Vagina (tissue), 2 donors: ENCODE results near the gene BTBD10. TPM values are rescaled to one million over a fixed set of nuclear protein-coding genes. Genes with fewer than 3 reads are reported as not detected.
"Not testable (repeated sequence)": the region's sequence is repeated elsewhere in the genome, so short reads cannot be mapped to it uniquely, and the experiment has no call there.

Experiments used
- DNase-seq, 2 donors: peaks; one replicate each; pipeline ENCODE4 v3.0.0-alpha.2; 2017; ENCODE audit errors: extremely low spot score in 2 of 2
- H3K27ac ChIP-seq: fragments of 200-600 bp; sonication (generic); one replicate; pipeline ENCODE4 v1.5.1; 2019
- H3K27me3 ChIP-seq: fragments of 200-600 bp; sonication (generic); one replicate; pipeline ENCODE4 v1.5.1; 2019
- H3K36me3 ChIP-seq, 2 donors: fragments of 200-600 bp; sonication (generic); one replicate each; pipeline ENCODE4 v1.5.1; 2017 to 2019
- H3K4me1 ChIP-seq: fragments of 200-600 bp; sonication (generic); one replicate; pipeline ENCODE4 v1.5.1; 2019
- H3K4me3 ChIP-seq, 2 donors: fragments of 200-600 bp; sonication (generic); 1 replicate in 1 of 2; 2 replicates in 1 of 2; pipeline ENCODE4 v1.5.1; 2016 to 2019
- H3K9me3 ChIP-seq: fragments of 200-600 bp; sonication (generic); one replicate; pipeline ENCODE4 v1.5.1; 2019
- CTCF ChIP-seq, 3 experiments: fragments of 450-650 bp in 2 of 3; fragments of 200-600 bp in 1 of 3; sonication (generic) in 1 of 3; IDR thresholded peaks; one replicate each; pipeline ENCODE4 v1.5.1; 2017 to 2019; ENCODE audit warnings: antibody characterized with exemption in 3 of 3, mild to moderate bottlenecking in 2 of 3, moderate library complexity in 2 of 3
- POLR2A ChIP-seq, 2 donors: fragments of 450-650 bp; IDR thresholded peaks; one replicate each; pipeline ENCODE4 v1.6.1; 2017; ENCODE audit warnings: antibody characterized with exemption in 2 of 2, mild to moderate bottlenecking in 2 of 2, moderate library complexity in 2 of 2
- POLR2AphosphoS5 ChIP-seq, 2 donors: sonication (generic); formaldehyde crosslinking; IDR thresholded peaks; one replicate each; pipeline ENCODE4 v1.9.0; 2017; ENCODE audit warnings: antibody characterized with exemption in 2 of 2, mild to moderate bottlenecking in 2 of 2, low read depth in 1 of 2; ENCODE audit not compliant: insufficient read depth in 1 of 2
- intact Hi-C: fragments of 100-400 bp; cut with DNase I; formaldehyde crosslinking; loops from one replicate; pipeline ENCODE4 v1.15.1; 2023
- total RNA-seq: library from RNA; depleted of rRNA; stranded (reverse); fragments of >200 nt; gene quantifications from one replicate; pipeline ENCODE4 v1.2.3, GENCODE V29; 2016

The BTBD10 gene
- total RNA-seq, 1 donor from 2014 or later: 29.2 TPM

- H3K4me1 ChIP-seq: peaks cover 20% of the 10 kb centered on the region
- no peaks in the 10 kb centered on the region for H3K27me3 ChIP-seq
- no peak overlapping the region for H3K4me3 ChIP-seq
- DNase-seq: no peak
- no peaks in the 10 kb centered on the region for H3K9me3 ChIP-seq
- H3K36me3 ChIP-seq: no peaks in the 10 kb centered on the region
- intact Hi-C loops: no loop called here
- TF ChIP-seq POLR2A (IDR thresholded peaks at IDR 0.05) (no peak), POLR2AphosphoS5 (IDR thresholded peaks at IDR 0.05; ENCODE audit: insufficient read depth in 1 of 2, low read depth in 1 of 2) (no peak)
- no peak overlapping the region for H3K27ac ChIP-seq
Observed at GRCh38 chr11:13445588-13445987, 17.4 kb downstream of the BTBD10 start.

- no peak for DNase-seq
- peak overlapping the region; percentile 21 to 25 for H3K4me3 ChIP-seq
- peaks cover 7% of the 10 kb centered on the region for H3K4me1 ChIP-seq
- peak overlapping the region; percentile 57 for H3K27ac ChIP-seq
- no peak for TF ChIP-seq CTCF (IDR thresholded peaks at IDR 0.05)
- peak in 1 of 2 donors; percentile 74 for TF ChIP-seq POLR2AphosphoS5 (IDR thresholded peaks at IDR 0.05; ENCODE audit: insufficient read depth in 1 of 2, low read depth in 1 of 2)
- TF ChIP-seq POLR2A (IDR thresholded peaks at IDR 0.05): no peak
- no peaks in the 10 kb centered on the region for H3K9me3 ChIP-seq
- intact Hi-C loops: no loop called here
- no peaks in the 10 kb centered on the region for H3K36me3 ChIP-seq
- no peaks in the 10 kb centered on the region for H3K27me3 ChIP-seq
Observed at GRCh38 chr11:13440100-13440855, 22.7 kb downstream of the BTBD10 start.

GRCh38 chr11:13438291-13438690, 24.7 kb downstream of the BTBD10 start:
- H3K4me3 ChIP-seq: no peak overlapping the region
- intact Hi-C loops: no loop called here
- H3K27ac ChIP-seq: no peak overlapping the region
- peaks cover 7% of the 10 kb centered on the region for H3K4me1 ChIP-seq
- H3K36me3 ChIP-seq: no peaks in the 10 kb centered on the region
- H3K27me3 ChIP-seq: no peaks in the 10 kb centered on the region
- no peaks in the 10 kb centered on the region for H3K9me3 ChIP-seq
- DNase-seq: no peak
- no peak for TF ChIP-seq POLR2AphosphoS5 (IDR thresholded peaks at IDR 0.05; ENCODE audit: insufficient read depth in 1 of 2, low read depth in 1 of 2)
- TF ChIP-seq CTCF (IDR thresholded peaks at IDR 0.05): no peak
- TF ChIP-seq POLR2A (IDR thresholded peaks at IDR 0.05): no peak

- H3K4me1 ChIP-seq, H3K9me3 ChIP-seq, H3K27me3 ChIP-seq, intact Hi-C loops, H3K27ac ChIP-seq, H3K4me3 ChIP-seq, DNase-seq, H3K36me3 ChIP-seq: not testable (repeated sequence)
Observed at GRCh38 chr11:13436836-13437235, 26.2 kb downstream of the BTBD10 start.

GRCh38 chr11:13434247-13435205, 28.5 kb downstream of the BTBD10 start:
- intact Hi-C loops: no loop called here
- no peak for DNase-seq
- H3K4me1 ChIP-seq: no peaks in the 10 kb centered on the region
- no peaks in the 10 kb centered on the region for H3K27me3 ChIP-seq
- no peaks in the 10 kb centered on the region for H3K9me3 ChIP-seq
- H3K36me3 ChIP-seq: no peaks in the 10 kb centered on the region
- H3K4me3 ChIP-seq: no peak overlapping the region
- no peak for TF ChIP-seq POLR2A (IDR thresholded peaks at IDR 0.05)
- no peak for TF ChIP-seq CTCF (IDR thresholded peaks at IDR 0.05)
- no peak for TF ChIP-seq POLR2AphosphoS5 (IDR thresholded peaks at IDR 0.05; ENCODE audit: insufficient read depth in 1 of 2, low read depth in 1 of 2)
- H3K27ac ChIP-seq: no peak overlapping the region
